HepG2 (cell line): ENCODE measurements around the gene ZNF660. TPM values are rescaled to one million over a fixed set of nuclear protein-coding genes. Genes with fewer than 3 reads are reported as not detected.
A peak's percentile ranks its signal among the peaks of the same experiment; 100 is the strongest.

Source experiments
- AGO1 ChIP-seq: fragments of 200-400 bp; formaldehyde crosslinking; IDR thresholded peaks from 2 replicates; pipeline ENCODE4 v1.6.1; 2017; ENCODE audit warnings: mild to moderate bottlenecking, low read depth, low read length, moderate library complexity; ENCODE audit not compliant: poor library complexity, severe bottlenecking
- ARNT2 ChIP-seq: sonication (generic); formaldehyde crosslinking; IDR thresholded peaks from 2 replicates; pipeline ENCODE4 v1.8.0; 2022; ENCODE audit warnings: mild to moderate bottlenecking, low read depth, missing genetic modification reagents, moderate library complexity
- CHCHD3 ChIP-seq: sonication (generic); formaldehyde crosslinking; IDR thresholded peaks from 2 replicates; pipeline ENCODE4 v1.8.0; 2022; ENCODE audit warnings: mild to moderate bottlenecking, missing genetic modification reagents, moderate library complexity
- HNF1B ChIP-seq: sonication (generic); formaldehyde crosslinking; IDR thresholded peaks from 2 replicates; pipeline ENCODE4 v1.5.1; 2020; ENCODE audit warnings: mild to moderate bottlenecking, moderate library complexity, missing genetic modification reagents
- HNF4G ChIP-seq, 2 experiments: sonication (generic) in 1 of 2; formaldehyde crosslinking in 1 of 2; IDR thresholded peaks; 2 replicates each; pipeline versions ENCODE4 v1.4.0 to v1.6.1; 2011 to 2020; ENCODE audit warnings: borderline replicate concordance in 2 of 2, low read depth in 2 of 2, mild to moderate bottlenecking in 2 of 2, low read length in 1 of 2, missing genetic modification reagents in 1 of 2, moderate library complexity in 1 of 2
- KDM2A ChIP-seq: sonication (generic); formaldehyde crosslinking; IDR thresholded peaks from 2 replicates; pipeline ENCODE4 v1.4.0; 2020; ENCODE audit warnings: low read depth, missing genetic modification reagents, borderline replicate concordance
- MXD4 ChIP-seq: IDR thresholded peaks from 2 replicates; pipeline ENCODE4 v1.6.1; 2016; ENCODE audit warnings: mild to moderate bottlenecking, missing biosample characterization, missing genetic modification reagents
- PLRG1 ChIP-seq: fragments of 450-650 bp; conservative IDR thresholded peaks from 2 replicates; pipeline ENCODE4 v1.6.1; 2016
- SOX5 ChIP-seq: IDR thresholded peaks from 2 replicates; pipeline ENCODE4 v1.6.1; 2016; ENCODE audit warnings: borderline replicate concordance
- TAF1 ChIP-seq: sonication (generic); formaldehyde crosslinking; IDR thresholded peaks from 2 replicates; pipeline ENCODE4 v1.4.0; 2020; ENCODE audit warnings: missing genetic modification reagents
- ZFP82 ChIP-seq: sonication (generic); formaldehyde crosslinking; IDR thresholded peaks from 2 replicates; pipeline ENCODE4 v1.5.1; 2020; ENCODE audit warnings: mild to moderate bottlenecking, missing genetic modification reagents, borderline replicate concordance
- ZNF101 ChIP-seq: sonication (generic); formaldehyde crosslinking; IDR thresholded peaks from 2 replicates; pipeline ENCODE4 v1.4.0; 2020; ENCODE audit warnings: mild to moderate bottlenecking, low read depth, missing genetic modification reagents, borderline replicate concordance
- ZNF234 ChIP-seq: sonication (generic); formaldehyde crosslinking; conservative IDR thresholded peaks from 2 replicates; pipeline ENCODE4 v1.5.1; 2020; ENCODE audit warnings: mild to moderate bottlenecking, missing genetic modification reagents
- ZNF24 ChIP-seq: fragments of 450-650 bp; IDR thresholded peaks from 2 replicates; pipeline ENCODE4 v1.6.1; 2017; ENCODE audit warnings: antibody characterized with exemption, mild to moderate bottlenecking
- ZNF30 ChIP-seq: sonication (generic); formaldehyde crosslinking; IDR thresholded peaks from 2 replicates; pipeline ENCODE4 v1.5.0; 2020; ENCODE audit warnings: mild to moderate bottlenecking, missing genetic modification reagents
- ZNF891 ChIP-seq: sonication (generic); formaldehyde crosslinking; IDR thresholded peaks from 2 replicates; pipeline ENCODE4 v1.5.0; 2020; ENCODE audit warnings: mild to moderate bottlenecking, missing genetic modification reagents
- polyA plus RNA-seq, 8 experiments: library from polyadenylated mRNA; depleted of rRNA in 3 of 8; stranded (reverse) in 7 of 8; unstranded in 1 of 8; fragments of >200 nt; fragmentation: Illumina TruSeq in 4 of 8; extraction: Trizol in 4 of 8; gene quantifications; 2 replicates each; pipeline versions ENCODE4 v1.2.1 to v1.2.3, GENCODE V29; 2011 to 2016; ENCODE audit warnings: low read depth in 4 of 8, missing spikeins in 1 of 8, mixed read lengths in 1 of 8; ENCODE audit not compliant: insufficient read depth in 1 of 8
- total RNA-seq, 5 experiments: library from RNA; depleted of rRNA; stranded (reverse); fragments of >200 nt; fragmentation: Illumina TruSeq; extraction: Trizol; gene quantifications; 2 replicates each; pipeline ENCODE4 v1.2.3, GENCODE V29; 2016; ENCODE audit warnings: low read depth in 1 of 5
- TF ChIP-seq, protein P1 (sequence below): sonication (generic); formaldehyde crosslinking; IDR thresholded peaks from 2 replicates; pipeline ENCODE4 v1.4.0; 2020; ENCODE audit warnings: missing genetic modification reagents, borderline replicate concordance

ZNF660 gene
- total and polyA plus RNA-seq, 2 of the 13 experiments (the other 11 are each of a cell fraction or from before 2014, with no cell fraction given) = 0.91 to 3.3 TPM

DNA sequence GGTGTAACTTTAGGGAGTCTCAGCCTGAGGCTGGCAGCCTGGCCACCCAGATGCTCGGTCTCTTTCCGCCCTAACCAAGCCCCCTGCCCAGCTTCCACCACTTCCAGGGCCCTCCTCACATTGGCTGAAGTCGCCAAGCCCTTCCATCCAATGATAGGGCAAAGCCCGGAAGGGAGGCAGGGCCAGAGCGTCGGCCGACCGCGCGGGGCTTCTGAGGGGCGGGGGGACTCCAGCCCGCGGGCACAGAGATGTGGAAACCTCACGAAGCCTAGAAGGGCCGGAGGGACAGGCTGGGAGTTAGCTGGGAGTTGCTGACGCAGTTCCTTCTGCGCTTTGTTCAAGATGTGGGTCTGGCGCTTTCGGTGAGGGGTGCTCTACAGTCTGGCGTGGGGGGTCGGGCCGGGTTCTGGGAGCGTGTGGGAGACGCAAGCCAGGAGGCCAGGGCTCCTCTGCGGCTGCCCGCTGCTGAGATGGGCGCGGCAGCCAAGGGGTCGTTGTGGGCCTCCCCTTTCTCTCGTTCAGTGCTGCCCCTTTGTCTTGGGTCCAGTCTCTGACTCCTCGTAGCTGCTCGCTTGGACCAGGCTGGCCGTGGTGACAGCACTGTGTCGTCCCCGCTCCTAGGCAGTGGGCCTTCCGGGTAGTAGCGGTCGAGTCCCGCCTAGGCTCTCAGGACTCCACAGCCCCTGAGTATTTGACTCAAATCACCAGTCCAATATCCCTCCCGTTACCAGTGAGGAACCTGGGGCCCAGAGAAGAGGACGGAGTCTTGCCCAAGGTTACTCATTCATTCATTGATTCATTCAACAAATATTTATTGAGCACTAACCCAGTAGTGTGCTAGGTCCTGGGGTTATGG is at the start of gene ZNF660 (continued):
- TF ChIP-seq ARNT2 (no peak), PLRG1 (no peak), HNF1B (CRISPR knock-in tag) (no peak), ZFP82 (CRISPR knock-in tag) (0 out of 2 replicates have a peak, but pooled peaks have one; percentile 56), HNF4G (IDR thresholded peaks at IDR 0.05; ENCODE audit: borderline replicate concordance, low read depth, low read length) (no peak), HNF4G (CRISPR knock-in tag; IDR thresholded peaks at IDR 0.05; ENCODE audit: borderline replicate concordance, low read depth) (no peak), AGO1 (peak; percentile 73), TAF1 (CRISPR knock-in tag) (peak; percentile 52; the same call in 1 of the 2 replicates), MXD4 (CRISPR knock-in tag) (no peak), ZNF891 (0 out of 2 replicates have a peak, but pooled peaks have one; percentile 19), SOX5 (CRISPR knock-in tag) (no peak), ZNF30 (CRISPR knock-in tag) (no peak), CHCHD3 (CRISPR knock-in tag) (no peak), ZNF101 (no peak), ZNF24 (no peak), KDM2A (CRISPR knock-in tag) (peak; percentile 82), ZNF234 (CRISPR knock-in tag) (no peak)
- TF ChIP-seq, protein P1, sequence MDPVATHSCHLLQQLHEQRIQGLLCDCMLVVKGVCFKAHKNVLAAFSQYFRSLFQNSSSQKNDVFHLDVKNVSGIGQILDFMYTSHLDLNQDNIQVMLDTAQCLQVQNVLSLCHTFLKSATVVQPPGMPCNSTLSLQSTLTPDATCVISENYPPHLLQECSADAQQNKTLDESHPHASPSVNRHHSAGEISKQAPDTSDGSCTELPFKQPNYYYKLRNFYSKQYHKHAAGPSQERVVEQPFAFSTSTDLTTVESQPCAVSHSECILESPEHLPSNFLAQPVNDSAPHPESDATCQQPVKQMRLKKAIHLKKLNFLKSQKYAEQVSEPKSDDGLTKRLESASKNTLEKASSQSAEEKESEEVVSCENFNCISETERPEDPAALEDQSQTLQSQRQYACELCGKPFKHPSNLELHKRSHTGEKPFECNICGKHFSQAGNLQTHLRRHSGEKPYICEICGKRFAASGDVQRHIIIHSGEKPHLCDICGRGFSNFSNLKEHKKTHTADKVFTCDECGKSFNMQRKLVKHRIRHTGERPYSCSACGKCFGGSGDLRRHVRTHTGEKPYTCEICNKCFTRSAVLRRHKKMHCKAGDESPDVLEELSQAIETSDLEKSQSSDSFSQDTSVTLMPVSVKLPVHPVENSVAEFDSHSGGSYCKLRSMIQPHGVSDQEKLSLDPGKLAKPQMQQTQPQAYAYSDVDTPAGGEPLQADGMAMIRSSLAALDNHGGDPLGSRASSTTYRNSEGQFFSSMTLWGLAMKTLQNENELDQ (CRISPR knock-in tag) = no peak
